DLD1 (cell line): Measurements from ENCODE around the gene MPHOSPH9.

ENCODE experiments used
- in situ Hi-C: cut with HindIII; loops from 2 replicates; pipeline ENCODE4 v1.10.0; 2017; ENCODE audit warnings: low sequenced_read_pairs

The MPHOSPH9 gene

DNA sequence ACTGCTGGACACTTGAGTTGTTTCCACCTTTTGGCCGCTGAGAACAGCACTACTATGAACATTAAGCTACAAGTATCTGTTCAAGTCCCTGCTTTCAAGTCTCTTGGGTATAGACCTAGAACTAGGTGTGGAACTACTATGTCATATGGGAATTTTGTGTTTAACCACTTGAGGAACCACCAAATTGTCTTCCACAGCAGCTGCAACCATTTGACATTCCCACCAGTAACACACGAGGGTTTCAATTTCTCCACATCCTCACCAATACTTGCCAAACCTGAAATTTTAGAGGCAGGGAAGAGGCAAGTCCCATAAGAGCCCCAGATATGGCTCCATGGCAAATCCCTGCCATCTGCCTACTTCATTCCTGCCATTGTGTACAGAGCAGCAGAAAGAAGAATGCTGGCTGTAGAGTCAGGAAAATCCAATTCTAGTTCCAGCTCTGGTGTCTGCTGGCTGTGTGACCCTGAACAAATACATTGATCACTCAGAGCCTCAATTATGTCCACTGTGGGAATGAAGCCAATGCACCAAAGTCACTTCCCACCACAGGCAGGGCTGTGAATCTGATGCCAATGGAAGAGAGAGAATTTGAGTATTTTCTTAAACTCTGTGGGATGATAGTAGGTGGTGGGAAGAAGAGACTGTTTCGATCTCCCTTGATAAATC is 99.9 kb downstream of the MPHOSPH9 start:
- in situ Hi-C loops = no loop called here

DNA sequence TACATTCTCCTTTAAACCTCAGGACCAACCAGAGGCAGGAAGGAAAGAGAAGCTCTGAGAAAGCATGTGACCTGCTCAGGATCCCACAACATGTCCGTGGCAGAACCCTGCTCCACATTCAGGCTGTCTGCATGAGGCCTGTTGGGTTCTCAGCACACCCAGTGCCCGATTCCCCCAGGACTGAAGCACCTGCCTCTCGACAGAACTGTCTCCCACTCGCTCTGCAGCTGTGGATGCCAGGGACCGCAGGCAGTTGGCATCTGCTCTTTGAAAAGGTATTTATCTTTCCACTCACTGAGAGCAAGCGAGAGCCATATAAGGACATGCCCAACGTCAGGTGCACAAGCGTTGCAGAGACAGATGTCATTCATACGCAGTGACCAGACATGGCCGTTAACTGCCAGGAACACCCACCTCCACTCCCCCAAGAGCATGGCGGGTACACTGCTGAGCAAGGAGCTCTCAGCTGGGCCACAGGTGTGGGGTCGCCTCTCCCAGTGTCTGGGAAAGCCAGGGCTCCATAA is 101.0 kb downstream of the MPHOSPH9 start:
- in situ Hi-C loops = no loop called here

GRCh38 chr12:123131291-123131832 is 101.6 kb downstream of the MPHOSPH9 start:
- in situ Hi-C loops = no loop called here

DNA sequence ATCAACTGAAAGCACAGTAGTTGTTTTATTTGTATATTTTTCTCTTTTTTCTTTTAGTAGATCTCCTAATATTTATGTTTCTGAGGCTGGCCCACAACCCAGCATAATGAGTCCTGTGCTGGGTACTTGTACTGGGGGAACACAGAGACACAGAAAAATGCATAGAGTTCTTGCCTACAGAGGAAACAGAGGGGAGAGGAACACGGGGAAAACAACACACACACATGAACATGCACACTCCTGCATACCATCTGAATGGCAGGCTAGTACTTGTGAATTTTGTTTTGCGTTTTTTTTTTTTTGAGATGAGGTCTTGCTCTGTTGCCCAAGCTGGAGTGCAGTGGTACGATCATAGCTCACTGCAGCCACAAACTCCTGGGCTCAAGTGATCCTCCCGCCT is 103.3 kb downstream of the MPHOSPH9 start:
- in situ Hi-C loops = no loop called here

DNA sequence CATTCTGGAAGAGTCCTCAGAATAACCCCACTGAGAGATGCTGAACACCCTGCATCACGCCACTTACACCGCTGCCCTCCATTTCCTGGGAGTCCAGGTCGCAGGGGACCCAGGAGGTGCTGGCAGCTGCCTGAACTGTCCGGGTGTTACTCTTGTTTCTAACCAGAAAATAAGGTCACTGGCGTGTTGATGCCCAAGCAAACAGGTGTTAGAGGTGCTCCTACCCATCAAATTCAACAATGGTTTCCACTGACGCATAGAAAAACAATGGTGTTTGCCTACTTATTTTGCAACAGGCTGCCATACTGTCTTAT is 105.8 kb downstream of the MPHOSPH9 start:
- in situ Hi-C loops = no loop called here

DNA sequence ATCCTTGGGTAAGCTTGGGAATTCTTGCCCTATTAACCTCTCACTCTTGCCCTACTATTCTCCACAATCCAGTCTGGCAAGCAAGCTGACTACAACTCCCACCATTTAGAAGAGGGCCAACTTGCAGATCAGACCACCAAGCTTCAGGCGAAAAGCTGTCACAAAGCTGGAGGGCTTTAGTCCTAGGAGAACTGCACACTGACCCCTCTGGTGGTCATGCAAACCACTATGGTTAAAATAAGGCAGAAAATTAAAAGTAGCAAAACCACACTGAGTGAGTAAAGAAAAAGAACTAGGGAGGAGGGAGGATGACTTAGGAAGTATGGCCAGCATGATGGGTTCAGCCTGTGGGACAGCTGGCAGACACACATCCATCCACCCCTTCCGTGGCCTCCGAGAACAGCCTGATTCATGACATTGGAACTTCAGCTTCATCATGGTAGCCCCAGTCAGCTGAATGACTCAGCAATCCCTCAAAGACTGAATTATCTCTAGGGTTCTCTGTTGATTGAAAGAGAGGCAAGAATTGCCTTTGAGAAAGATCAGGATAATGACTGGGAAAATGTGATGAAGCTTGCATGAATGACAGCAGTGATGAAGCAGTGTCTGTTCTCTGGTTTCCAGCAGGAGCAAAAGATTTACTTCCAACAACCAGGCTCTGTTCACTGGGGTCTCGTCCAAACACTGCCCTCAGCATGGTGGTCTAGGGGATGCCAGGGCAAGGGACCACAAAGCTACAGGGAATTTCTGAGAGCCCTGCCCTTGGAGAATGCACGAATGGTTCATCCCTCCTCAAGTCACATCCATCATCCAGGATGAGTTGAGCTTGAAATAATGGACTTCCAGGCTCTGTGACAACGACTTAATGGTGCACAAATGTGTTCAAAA is 106.4 kb downstream of the MPHOSPH9 start:
- in situ Hi-C loops = no loop called here

DNA sequence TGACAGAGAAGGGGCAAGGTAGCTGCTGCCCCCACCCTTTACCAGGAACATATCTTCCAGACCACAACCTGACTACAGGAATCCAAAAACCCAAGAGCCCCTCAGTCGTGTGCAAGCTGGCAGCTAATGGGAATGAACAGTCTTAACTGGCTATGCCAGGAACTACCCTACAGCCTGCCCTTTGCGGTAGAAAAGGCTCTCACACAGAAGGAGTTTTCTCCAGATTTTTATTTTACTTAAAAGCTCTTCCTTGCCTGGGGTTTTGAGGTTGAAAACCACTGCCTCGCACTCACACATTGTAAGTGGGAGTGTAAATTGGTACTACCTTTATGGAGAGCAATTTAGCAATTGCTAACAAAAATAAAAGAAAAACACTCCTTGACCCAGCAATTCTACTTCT is 110.3 kb downstream of the MPHOSPH9 start:
- in situ Hi-C loops = no loop called here

DNA sequence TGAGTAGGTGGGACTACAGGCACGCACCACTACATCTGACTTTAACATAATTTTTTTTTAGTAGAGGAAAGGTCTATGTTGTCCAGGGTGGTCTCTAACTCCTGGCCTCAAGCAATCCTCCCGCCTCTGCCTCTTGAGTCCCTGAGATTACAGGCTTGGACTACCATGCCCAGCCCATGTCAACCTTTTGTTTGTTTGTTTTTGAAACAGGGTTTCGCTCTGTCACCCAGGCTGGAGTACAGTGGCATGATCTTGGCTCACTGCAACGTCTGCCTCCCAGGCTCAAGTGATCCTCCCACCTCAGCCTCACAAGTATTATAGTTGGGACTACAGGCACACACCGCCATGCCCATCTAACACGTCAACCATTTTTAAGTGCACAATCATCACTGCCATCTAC is 111.3 kb downstream of the MPHOSPH9 start:
- in situ Hi-C loops = no loop called here

GRCh38 chr12:123120452-123121166 is 112.3 kb downstream of the MPHOSPH9 start:
- in situ Hi-C loops = no loop called here

DNA sequence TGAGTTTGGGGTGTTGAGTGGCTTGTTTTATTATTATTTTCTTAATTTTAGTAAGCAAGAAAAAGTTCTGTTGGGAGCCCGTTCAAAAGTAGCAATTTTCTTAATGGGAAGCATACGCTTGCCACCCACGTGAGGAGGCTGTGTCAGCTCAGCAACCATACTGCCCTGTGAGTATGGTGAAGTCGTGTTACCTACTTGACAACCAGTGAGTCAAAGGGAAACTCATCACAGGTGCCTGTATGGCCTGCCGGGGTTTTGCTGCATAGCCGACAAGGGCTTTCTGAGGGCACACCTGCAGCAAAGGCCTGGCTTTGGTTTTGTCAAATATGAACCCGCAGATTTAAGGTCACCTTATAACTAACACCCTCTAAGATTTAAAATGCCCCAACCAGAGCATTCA is 113.1 kb downstream of the MPHOSPH9 start:
- in situ Hi-C loops = no loop called here

DNA sequence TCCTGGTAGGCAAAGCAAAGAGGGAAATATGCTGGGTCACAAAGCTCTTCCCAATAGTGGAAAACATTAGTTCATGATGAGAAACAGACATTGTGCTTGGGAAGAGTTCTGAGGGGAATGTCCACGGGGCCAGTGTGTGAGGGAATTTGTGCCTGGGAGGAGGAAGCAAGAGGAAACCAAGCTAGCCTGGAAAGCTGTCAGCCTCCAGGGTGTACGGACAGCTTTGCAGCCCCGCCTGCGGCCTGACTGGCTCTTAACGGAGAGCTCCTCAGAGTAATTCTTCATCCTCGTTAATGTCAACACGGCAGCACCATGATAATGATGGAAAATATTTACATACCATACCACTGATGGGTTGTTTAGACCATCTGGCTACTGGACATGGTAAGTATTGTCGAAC is 114.4 kb downstream of the MPHOSPH9 start:
- in situ Hi-C loops = no loop called here

- in situ Hi-C loops = no loop called here
Observed at GRCh38 chr12:123115409-123116121, 117.4 kb downstream of the MPHOSPH9 start.

DNA sequence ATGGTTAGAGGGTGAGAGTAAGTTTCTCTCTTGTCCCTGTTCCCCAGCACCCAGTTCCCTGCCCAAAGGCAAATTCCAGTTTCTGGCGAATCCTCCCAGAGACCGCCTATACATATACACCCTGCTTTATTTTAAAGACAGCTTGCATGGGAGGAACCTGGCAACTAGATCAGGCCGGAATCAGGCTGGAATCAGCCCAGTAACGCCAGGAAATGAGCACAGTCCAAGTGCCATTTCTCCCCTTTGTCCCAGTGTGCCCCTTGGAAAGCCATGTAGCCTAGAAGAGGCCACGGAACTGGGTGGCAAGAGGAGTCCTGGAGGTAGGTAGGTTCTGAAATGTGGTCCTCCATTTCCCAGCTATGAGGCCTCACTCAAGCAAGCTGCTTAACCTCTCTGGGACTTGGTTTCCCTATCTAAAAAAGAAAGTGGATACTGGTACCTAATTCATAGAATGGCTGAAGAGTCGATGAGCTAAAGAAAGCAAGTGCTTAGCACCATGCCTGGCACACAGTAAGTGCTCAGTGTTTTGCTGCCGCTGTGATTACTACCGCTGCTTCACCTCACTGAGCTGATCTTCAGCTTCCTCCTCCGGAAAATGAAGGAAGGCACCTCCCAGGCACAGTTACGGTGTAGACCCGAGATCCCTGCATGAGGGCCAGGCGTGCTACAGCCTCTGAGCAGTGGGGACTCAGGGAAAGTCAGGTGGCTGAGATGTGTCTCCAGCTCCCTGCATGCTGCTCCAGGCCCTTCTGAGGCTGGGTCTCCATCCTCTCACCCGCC is 118.4 kb downstream of the MPHOSPH9 start:
- in situ Hi-C loops = no loop called here

DNA sequence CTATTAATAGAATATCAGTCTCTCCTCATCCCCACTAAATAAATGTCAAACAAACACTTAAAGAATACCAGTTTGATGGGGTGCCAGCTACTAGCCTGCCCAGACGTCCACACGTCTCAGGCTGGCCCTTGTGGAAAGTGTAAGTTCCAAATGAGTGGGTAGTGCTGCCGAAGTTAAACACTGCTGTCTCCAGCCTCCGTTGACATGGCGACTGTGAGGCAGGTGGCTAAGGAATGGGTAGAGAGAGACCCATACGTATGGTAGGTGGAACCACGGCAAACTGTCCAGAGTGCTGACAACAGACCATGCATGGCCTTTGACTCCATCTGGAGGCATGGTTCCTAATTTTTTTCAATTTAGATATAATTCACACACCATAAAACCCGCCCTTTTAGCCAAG is 119.9 kb downstream of the MPHOSPH9 start:
- in situ Hi-C loops = no loop called here

GRCh38 chr12:123111498-123112165 is 121.3 kb downstream of the MPHOSPH9 start:
- in situ Hi-C loops = no loop called here

- in situ Hi-C loops = no loop called here
Observed at GRCh38 chr12:123109319-123109772, 123.6 kb downstream of the MPHOSPH9 start.

GRCh38 chr12:123108682-123109066 is 124.3 kb downstream of the MPHOSPH9 start:
- in situ Hi-C loops = no loop called here

DNA sequence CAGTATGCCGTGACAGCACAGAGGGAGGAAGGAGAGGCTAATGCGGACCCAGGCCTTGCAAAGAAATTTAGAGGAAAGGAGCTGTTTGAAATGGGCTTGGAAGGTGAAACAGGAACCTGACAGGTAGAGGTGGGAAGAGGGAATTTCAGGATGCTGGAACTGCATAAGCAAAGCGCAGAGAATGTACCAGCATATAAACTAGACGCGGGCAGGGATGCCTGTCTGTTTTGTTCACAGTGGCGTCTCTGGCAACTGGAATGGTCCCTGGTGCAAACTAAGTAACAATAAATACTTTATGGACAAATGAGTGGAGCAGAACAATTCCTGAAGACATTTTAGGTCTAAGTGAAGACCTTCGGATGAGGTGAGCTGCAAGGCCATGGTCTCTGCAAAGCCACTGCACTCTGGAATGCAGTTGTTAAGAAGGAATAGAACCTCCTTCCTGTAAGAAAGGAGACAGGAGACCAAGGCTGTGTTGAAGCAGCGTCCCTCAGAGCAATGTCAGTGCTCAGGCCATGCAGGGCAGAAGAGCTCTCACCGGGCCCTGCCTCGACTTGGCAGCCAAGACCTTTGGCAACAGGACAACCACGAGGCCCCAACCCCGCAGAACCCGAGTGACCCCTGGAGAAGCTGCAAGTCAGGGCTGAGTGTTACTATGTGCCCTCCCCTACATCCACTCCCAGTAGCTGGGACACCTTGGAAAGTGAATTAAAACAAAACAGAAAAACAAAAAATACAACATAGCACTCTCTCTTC is 124.8 kb downstream of the MPHOSPH9 start:
- in situ Hi-C loops = no loop called here
